Measurements from ENCODE around the gene RAB40C.
"Not testable (repeated sequence)": the region's sequence is repeated elsewhere in the genome, so short reads cannot be mapped to it uniquely, and the experiment has no call there.

Gene RAB40C

DNA sequence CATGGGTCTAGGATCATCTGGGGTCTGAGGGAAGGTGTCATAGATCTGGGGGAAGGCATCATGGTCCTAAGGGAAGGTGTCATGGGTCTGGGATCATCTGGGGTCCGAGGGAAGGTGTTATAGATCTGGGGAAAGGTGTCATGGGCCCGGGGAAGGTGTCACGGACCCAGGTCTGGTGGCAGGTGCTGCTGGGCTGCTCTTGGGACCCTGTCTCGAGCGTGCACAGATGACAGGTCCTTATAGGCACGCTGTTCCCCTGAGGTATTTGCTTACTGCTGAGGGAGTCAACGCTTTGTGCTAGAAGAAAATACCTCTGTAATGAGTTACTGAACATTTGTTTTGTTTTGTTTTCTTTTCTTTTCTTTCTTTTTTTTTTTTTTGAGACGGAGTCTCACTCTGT, 1.4 kb downstream of the RAB40C start:
- FAIRE-seq = no peak

DNA sequence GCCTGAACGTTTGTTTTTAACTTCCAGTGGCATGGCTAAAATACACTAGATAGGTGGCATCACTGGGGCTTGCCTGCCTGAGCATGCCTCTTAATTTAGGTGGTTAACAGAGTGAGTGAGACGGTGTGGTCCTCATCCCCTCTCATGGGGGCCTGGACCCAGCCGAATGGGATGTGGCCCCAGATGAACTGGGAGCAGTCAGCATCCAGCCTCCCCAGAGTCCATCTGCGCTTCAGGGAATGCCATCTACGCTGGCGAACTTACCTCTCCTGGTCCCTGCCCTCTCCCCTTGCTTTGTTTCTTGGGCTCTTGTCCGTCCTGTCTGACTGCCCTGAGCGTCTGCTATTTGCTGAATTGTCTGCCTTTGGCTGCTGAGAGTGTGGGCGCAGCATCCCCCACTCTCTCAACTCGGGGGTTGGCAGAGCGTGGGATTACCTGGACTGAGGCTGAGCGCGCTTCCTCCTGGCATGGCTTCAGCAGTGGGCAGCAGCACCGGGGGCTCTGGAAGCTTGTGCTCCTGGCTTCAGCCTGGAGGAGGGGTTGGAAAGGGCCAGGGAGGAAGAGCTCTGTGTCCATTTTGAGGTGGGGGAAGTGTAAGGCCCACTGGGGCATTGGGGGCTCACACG, 2.1 kb downstream of the RAB40C start:
- no peak for FAIRE-seq

DNA sequence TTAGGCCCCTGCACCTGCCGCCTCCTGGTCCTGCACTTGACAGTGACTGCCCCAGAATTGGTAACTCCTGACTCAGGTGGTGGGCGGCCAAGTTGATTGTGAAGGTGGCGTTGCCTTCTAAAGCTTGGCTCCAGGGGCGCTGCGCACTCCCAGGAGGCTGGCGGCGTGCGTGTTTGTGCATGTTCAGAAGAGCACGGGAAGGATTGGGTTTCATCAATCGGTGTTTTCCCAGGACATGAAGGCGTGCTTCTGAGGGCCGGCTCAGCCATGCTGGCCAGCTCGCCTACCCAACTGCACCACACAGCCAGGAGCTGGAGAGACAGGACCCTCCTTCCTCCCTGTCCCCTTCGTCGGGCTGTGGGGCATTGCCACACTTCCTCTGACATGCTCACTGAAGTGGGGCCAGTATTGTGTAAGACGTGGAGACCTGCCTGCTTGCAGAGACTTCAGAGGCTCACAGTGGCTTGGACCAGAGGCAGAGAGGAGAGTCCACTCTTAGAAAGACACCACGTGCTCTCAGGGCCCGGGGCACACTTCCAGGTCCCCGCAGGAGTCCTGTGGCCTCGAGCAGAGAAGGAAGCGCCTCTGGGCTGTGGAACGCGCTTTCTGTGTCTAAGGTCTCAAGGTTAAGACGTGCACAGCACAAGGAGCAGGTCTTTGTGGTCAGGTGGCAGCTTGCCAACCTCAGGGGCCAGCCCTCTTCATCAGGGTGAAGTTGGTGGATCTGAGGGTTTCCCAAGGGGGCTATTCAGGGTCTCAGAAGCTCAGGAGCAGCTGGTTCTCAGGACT, 2.8 kb downstream of the RAB40C start:
- no peak for FAIRE-seq

GRCh38 chr16:593406-593805, 3.5 kb downstream of the RAB40C start:
- FAIRE-seq = no peak

GRCh38 chr16:593807-594206, 3.9 kb downstream of the RAB40C start:
- FAIRE-seq = no peak

- no peak for FAIRE-seq
Measured at GRCh38 chr16:595094-595528, 5.2 kb downstream of the RAB40C start.

GRCh38 chr16:595942-596735, 6.3 kb downstream of the RAB40C start:
- no peak for FAIRE-seq

DNA sequence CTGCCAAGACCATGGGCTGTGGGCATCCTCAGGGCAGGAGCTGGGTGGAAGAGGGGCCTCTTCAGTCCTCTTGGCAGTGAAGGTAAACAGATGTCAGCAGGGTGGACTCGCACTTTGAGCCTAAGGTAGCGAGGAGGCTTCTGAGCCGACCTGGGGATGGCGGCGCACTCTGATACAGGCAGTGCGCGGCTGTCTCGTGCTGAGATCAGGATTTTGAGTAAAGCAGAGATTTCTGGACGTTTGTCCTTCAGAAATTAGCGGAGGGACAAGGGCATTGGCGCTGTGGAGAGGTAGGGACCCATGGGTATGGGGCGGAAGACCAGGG, 6.8 kb downstream of the RAB40C start:
- no peak for FAIRE-seq

GRCh38 chr16:597655-598054, 7.8 kb downstream of the RAB40C start:
- not testable (repeated sequence) for FAIRE-seq

GRCh38 chr16:598823-599739, 9.2 kb downstream of the RAB40C start:
- FAIRE-seq = no peak

DNA sequence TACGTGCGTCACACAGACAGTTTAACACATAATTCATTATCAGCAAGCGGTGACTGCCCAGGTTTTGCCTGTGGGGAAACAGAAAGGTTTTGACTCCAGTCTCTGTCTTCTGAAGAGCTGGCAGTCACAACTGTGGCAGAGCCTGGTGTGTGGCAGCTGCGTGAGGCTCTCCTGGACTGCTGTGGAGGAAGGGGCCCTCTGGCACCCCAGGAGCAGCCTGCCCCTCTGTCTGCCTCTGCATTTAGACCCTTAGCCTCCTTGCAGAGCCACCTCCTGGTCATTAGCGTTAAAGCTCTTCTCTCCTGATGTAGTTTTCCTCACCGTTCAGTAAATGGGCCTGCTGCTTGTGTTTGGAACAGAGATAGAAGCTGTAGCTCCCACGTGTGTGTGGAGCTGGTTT, 10.9 kb downstream of the RAB40C start:
- no peak for FAIRE-seq

GRCh38 chr16:603933-604332, 14.1 kb downstream of the RAB40C start:
- FAIRE-seq = no peak

- FAIRE-seq = no peak
Measured at GRCh38 chr16:606656-607307, 16.9 kb downstream of the RAB40C start.

GRCh38 chr16:608019-608418, 18.2 kb downstream of the RAB40C start:
- FAIRE-seq = no peak

DNA sequence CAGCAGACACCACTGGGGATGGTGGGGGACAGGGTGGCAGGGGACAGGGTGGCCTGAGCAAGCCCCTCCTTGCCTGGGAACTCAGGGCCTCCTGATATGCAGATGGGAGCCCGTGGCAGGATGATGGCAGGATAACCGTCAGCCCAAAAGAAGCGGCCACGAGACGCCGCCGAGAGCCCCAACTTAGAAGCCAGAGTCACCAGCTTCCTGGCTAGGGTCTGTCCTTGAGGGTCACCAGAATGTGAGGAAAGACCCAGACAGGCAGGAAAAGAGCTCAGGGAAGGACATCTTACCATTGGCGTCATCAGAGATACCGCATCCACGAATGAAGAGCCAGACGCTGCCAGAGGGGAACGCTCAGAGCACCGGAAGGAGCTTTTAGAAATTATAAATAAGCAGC, 19.4 kb downstream of the RAB40C start:
- FAIRE-seq = no peak

GRCh38 chr16:609984-610383, 20.1 kb downstream of the RAB40C start:
- FAIRE-seq = no peak

DNA sequence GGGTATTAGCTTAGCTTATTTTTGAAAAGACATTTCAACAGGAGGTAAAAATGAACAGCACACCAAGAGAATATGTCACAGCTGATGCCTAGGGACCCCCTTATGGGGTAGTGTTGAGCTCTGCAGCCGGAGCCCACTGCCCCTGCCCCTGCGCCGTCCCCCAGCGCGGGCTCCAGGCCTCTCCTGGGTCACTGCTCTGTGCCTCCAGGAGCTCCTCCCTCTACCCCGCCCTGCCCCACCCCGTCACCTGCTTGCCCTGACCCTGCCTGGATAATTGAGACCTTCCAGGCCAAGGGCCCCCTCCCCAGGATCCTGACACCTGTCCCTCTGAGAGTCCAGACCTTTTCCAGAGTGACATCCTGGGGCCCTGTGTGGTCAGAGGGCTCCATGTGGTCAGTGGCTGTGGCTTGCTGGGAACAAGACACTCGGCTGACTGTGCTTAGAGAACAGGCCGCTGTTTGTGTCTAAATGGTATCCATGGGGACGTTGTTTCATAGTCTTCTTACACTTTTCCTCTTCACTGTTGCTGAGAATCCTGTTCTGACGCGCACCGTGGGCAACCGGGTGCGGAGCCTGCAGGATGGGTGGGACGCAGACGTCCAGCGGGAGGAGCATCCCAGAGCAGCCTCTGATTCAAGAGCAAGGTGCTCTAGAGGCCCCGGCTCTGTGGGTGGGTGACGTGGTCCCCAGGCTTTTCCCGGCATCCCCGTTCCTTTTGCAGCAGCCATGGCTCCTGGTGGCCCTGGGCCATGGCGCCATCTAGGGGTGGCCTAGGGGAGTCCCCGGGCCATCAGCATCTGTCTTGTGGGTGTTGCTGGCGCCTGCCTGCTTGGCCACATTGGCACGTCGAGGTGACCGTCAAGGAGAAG, 20.9 kb downstream of the RAB40C start:
- no peak for FAIRE-seq

GRCh38 chr16:615122-615521, 25.3 kb downstream of the RAB40C start:
- no peak for FAIRE-seq

- FAIRE-seq = no peak
Measured at GRCh38 chr16:616733-617586, 27.1 kb downstream of the RAB40C start.

- no peak for FAIRE-seq
Measured at GRCh38 chr16:617855-618254, 28.0 kb downstream of the RAB40C start.
